ENCODE data around the gene ZEB1.
"Not testable (repeated sequence)": the region's sequence is repeated elsewhere in the genome, so short reads cannot be mapped to it uniquely, and the experiment has no call there.

Gene ZEB1

GRCh38 chr10:31319602-31320549 lies 860 bp downstream of the ZEB1 start:
- peak; percentile 20 to 68 (median 32) for DNase-seq

- DNase-seq, result peak in 4 of 5 experiments; percentile 11 to 52 (median 16)
These were observed 1.7 kb downstream of the ZEB1 start for GRCh38 chr10:31320550-31321211.

GRCh38 chr10:31321396-31321941 lies 2.5 kb downstream of the ZEB1 start:
- DNase-seq, result peak in 3 of 5 experiments; percentile 39 to 51 (median 46)

GRCh38 chr10:31322647-31323046 lies 3.6 kb downstream of the ZEB1 start:
- peak in 1 of 5 experiments; percentile 70 for DNase-seq

- peak in 1 of 5 experiments; percentile 58 for DNase-seq
These were observed 21.3 kb downstream of the ZEB1 start for GRCh38 chr10:31340343-31340742.

- no peak for DNase-seq
These were observed 22.5 kb downstream of the ZEB1 start for GRCh38 chr10:31341552-31341951.

- peak in 1 of 5 experiments; percentile 54 for DNase-seq
These were observed 24.0 kb downstream of the ZEB1 start for GRCh38 chr10:31343009-31343408.

GRCh38 chr10:31343551-31343950 lies 24.5 kb downstream of the ZEB1 start:
- no peak for DNase-seq

- DNase-seq, result no peak
These were observed 26.9 kb downstream of the ZEB1 start for GRCh38 chr10:31345886-31346285.

GRCh38 chr10:31346953-31347352 lies 27.9 kb downstream of the ZEB1 start:
- DNase-seq, result no peak

- DNase-seq, result no peak
These were observed 28.7 kb downstream of the ZEB1 start for GRCh38 chr10:31347705-31348104.

GRCh38 chr10:31350891-31351290 lies 31.9 kb downstream of the ZEB1 start:
- no peak for DNase-seq

- DNase-seq, result peak in 1 of 5 experiments; percentile 19
These were observed 33.6 kb downstream of the ZEB1 start for GRCh38 chr10:31352436-31353226.

- peak in 1 of 5 experiments; percentile 85 for DNase-seq
These were observed 34.6 kb downstream of the ZEB1 start for GRCh38 chr10:31353574-31353973.

- no peak for DNase-seq
These were observed 39.8 kb downstream of the ZEB1 start for GRCh38 chr10:31358688-31359330.

- DNase-seq, result no peak
These were observed 41.0 kb downstream of the ZEB1 start for GRCh38 chr10:31359979-31360378.

- not testable (repeated sequence) for DNase-seq
These were observed 42.5 kb downstream of the ZEB1 start for GRCh38 chr10:31361475-31361874.

GRCh38 chr10:31362023-31362641 lies 43.1 kb downstream of the ZEB1 start:
- DNase-seq, result no peak

- DNase-seq, result not testable (repeated sequence)
These were observed 44.7 kb downstream of the ZEB1 start for GRCh38 chr10:31363696-31364095.

GRCh38 chr10:31364238-31364637 lies 45.2 kb downstream of the ZEB1 start:
- DNase-seq, result not testable (repeated sequence)

- DNase-seq, result no peak
These were observed 47.7 kb downstream of the ZEB1 start for GRCh38 chr10:31366703-31367102.

- DNase-seq, result no peak
These were observed 49.7 kb downstream of the ZEB1 start for GRCh38 chr10:31368724-31369123.

Data from T-helper 2 cell (primary cell).